B cell (primary cell): ENCODE measurements around the gene GPR85. TPM values are rescaled to one million over a fixed set of nuclear protein-coding genes. Genes with fewer than 3 reads are reported as not detected.
"Not testable (repeated sequence)": the region's sequence is repeated elsewhere in the genome, so short reads cannot be mapped to it uniquely, and the experiment has no call there.

Experiments
- ATAC-seq: fragments of 200-7000 bp; cut with Tn5 transposase; one replicate; pipeline ENCODE4 v1.10.0; 2021; ENCODE audit warnings: low read depth, mild to moderate bottlenecking, moderate number of reproducible peaks, moderate library complexity
- CTCF ChIA-PET: fragments of 350-600 bp; sonication (Branson Sonifier 250); formaldehyde crosslinking; loops from one replicate; lab custom pipeline; 2021; ENCODE audit warnings: antibody characterized with exemption, inconsistent platforms; lab: Charles Lee
- POLR2A ChIA-PET: fragments of 350-600 bp; sonication (Branson Sonifier 250); formaldehyde crosslinking; loops from one replicate; lab custom pipeline; 2021; ENCODE audit warnings: antibody characterized with exemption; lab: Charles Lee
- DNase-seq: peaks from one replicate; pipeline ENCODE4 v3.0.0; 2013
- H2AFZ ChIP-seq: 2 replicates; pipeline ENCODE4 v1.6.1; 2012; ENCODE audit warnings: mild to moderate bottlenecking, low read depth, low read length; ENCODE audit not compliant: insufficient read depth, poor library complexity, severe bottlenecking
- H3K27ac ChIP-seq, 2 donors: 1 replicate in 1 of 2; 2 replicates in 1 of 2; pipeline ENCODE4 v1.5.1; 2012 to 2013; ENCODE audit warnings: low read length in 2 of 2, mild to moderate bottlenecking in 2 of 2, moderate library complexity in 1 of 2
- H3K27me3 ChIP-seq, 4 experiments: fragments of 200-600 bp in 1 of 4; sonication (generic) in 1 of 4; replicated peaks in 1 of 4; 1 replicate in 2 of 4; 2 replicates in 2 of 4; pipeline versions ENCODE4 v1.6.1 to v1.7.0; 2013 to 2016; ENCODE audit warnings: low read length in 3 of 4, mild to moderate bottlenecking in 2 of 4, mixed read lengths in 1 of 4, moderate library complexity in 1 of 4; ENCODE audit not compliant: insufficient read depth in 4 of 4, control insufficient read depth in 3 of 4; ENCODE audit errors: control extremely low read depth in 1 of 4
- H3K36me3 ChIP-seq, 2 experiments: replicated peaks in 1 of 2; 1 replicate in 1 of 2; 2 replicates in 1 of 2; pipeline versions ENCODE4 v1.6.1 to v1.7.1; 2013; ENCODE audit warnings: low read length in 1 of 2; ENCODE audit not compliant: insufficient read depth in 2 of 2, control insufficient read depth in 1 of 2; ENCODE audit errors: control extremely low read depth in 1 of 2, extremely low read depth in 1 of 2
- H3K4me1 ChIP-seq, 2 donors: fragments of 200-600 bp in 1 of 2; sonication (generic) in 1 of 2; 1 replicate in 1 of 2; 2 replicates in 1 of 2; pipeline versions ENCODE4 v1.5.1 to v1.6.1; 2013 to 2017; ENCODE audit warnings: low read length in 2 of 2; ENCODE audit not compliant: control insufficient read depth in 2 of 2, insufficient read depth in 2 of 2
- H3K4me2 ChIP-seq: replicated peaks from 2 replicates; pipeline ENCODE3; 2012; ENCODE audit warnings: mild to moderate bottlenecking, low read depth, low read length; ENCODE audit not compliant: poor library complexity, severe bottlenecking
- H3K4me3 ChIP-seq, 5 experiments: fragments of 200-600 bp in 1 of 5; sonication (generic) in 1 of 5; 1 replicate in 3 of 5; 2 replicates in 2 of 5; pipeline versions ENCODE4 v1.5.1 to v1.7.0; 2011 to 2016; ENCODE audit warnings: low read length in 4 of 5, mild to moderate bottlenecking in 4 of 5, low read depth in 2 of 5, control low read depth in 1 of 5, moderate library complexity in 1 of 5; ENCODE audit not compliant: insufficient read depth in 1 of 5; ENCODE audit errors: control extremely low read depth in 1 of 5, extremely low read depth in 1 of 5
- H3K79me2 ChIP-seq: fragments of 200-600 bp; sonication (generic); one replicate; pipeline ENCODE4 v1.6.0; 2016; ENCODE audit warnings: low read length; ENCODE audit not compliant: control insufficient read depth, insufficient read depth
- H3K9ac ChIP-seq: fragments of 200-600 bp; sonication (generic); 2 replicates; pipeline ENCODE4 v1.6.1; 2017; ENCODE audit warnings: mild to moderate bottlenecking, low read length, moderate library complexity
- H3K9me3 ChIP-seq, 3 donors: one replicate each; pipeline versions ENCODE4 v1.6.1 to v1.7.1; 2013; ENCODE audit warnings: low read length in 2 of 3; ENCODE audit not compliant: control insufficient read depth in 2 of 3, insufficient read depth in 1 of 3; ENCODE audit errors: control extremely low read depth in 1 of 3
- H4K20me1 ChIP-seq: 2 replicates; pipeline ENCODE4 v1.6.0; 2012; ENCODE audit warnings: mild to moderate bottlenecking, low read length; ENCODE audit not compliant: insufficient read depth, control insufficient read depth, poor library complexity, severe bottlenecking
- H3K27ac Mint-ChIP-seq: one replicate; pipeline ENCODE4 v1.8.0; 2021; ENCODE audit warnings: mixed read lengths
- H3K27me3 Mint-ChIP-seq: one replicate; pipeline ENCODE4 v1.8.0; 2021; ENCODE audit warnings: mixed read lengths
- H3K4me1 Mint-ChIP-seq: one replicate; pipeline ENCODE4 v1.8.0; 2021; ENCODE audit warnings: mixed read lengths
- H3K4me3 Mint-ChIP-seq: one replicate; pipeline ENCODE4 v1.8.0; 2021; ENCODE audit warnings: mixed read lengths
- H3K9me3 Mint-ChIP-seq: one replicate; pipeline ENCODE4 v1.8.0; 2022; ENCODE audit warnings: mixed read lengths; ENCODE audit not compliant: insufficient read depth
- EZH2 ChIP-seq: IDR thresholded peaks from 2 replicates; pipeline ENCODE4 v1.6.1; 2012; ENCODE audit warnings: borderline replicate concordance, low read depth, mild to moderate bottlenecking, moderate library complexity, low read length; ENCODE audit not compliant: insufficient read depth, poor library complexity, severe bottlenecking
- WGBS: methylation state at CpG from one replicate; pipeline ENCODE4 v1.1.5; 2013; ENCODE audit warnings: missing lambda C conversion rate; ENCODE audit not compliant: insufficient coverage; 5-methylcytosine and 5-hydroxymethylcytosine counted together
- intact Hi-C: fragments of 100-400 bp; cut with micrococcal nuclease; formaldehyde crosslinking; loops from one replicate; pipeline ENCODE4 v1.10.0; 2022
- polyA plus RNA-seq: library from polyadenylated mRNA; depleted of rRNA; stranded (reverse); fragments of >200 nt; gene quantifications from 2 replicates; pipeline ENCODE4 v1.2.3, GENCODE V29; 2012
- total RNA-seq, 2 donors: library from RNA; stranded (reverse); fragments of 120-200 nt in 1 of 2; gene quantifications; 1 replicate in 1 of 2; 2 replicates in 1 of 2; pipeline versions ENCODE4 v1.2.3 to v1.2.4, GENCODE V29; 2013 to 2022
- TF ChIP-seq, protein P1 (sequence below): fragments of 200-600 bp; IDR thresholded peaks from one replicate; pipeline ENCODE4 v1.8.0; 2022; ENCODE audit warnings: antibody characterized with exemption, mild to moderate bottlenecking

The GPR85 gene
- total and polyA plus RNA-seq, 2 donors (not counting 1 experiment from before 2014, with no cell fraction given), result not detected

DNA sequence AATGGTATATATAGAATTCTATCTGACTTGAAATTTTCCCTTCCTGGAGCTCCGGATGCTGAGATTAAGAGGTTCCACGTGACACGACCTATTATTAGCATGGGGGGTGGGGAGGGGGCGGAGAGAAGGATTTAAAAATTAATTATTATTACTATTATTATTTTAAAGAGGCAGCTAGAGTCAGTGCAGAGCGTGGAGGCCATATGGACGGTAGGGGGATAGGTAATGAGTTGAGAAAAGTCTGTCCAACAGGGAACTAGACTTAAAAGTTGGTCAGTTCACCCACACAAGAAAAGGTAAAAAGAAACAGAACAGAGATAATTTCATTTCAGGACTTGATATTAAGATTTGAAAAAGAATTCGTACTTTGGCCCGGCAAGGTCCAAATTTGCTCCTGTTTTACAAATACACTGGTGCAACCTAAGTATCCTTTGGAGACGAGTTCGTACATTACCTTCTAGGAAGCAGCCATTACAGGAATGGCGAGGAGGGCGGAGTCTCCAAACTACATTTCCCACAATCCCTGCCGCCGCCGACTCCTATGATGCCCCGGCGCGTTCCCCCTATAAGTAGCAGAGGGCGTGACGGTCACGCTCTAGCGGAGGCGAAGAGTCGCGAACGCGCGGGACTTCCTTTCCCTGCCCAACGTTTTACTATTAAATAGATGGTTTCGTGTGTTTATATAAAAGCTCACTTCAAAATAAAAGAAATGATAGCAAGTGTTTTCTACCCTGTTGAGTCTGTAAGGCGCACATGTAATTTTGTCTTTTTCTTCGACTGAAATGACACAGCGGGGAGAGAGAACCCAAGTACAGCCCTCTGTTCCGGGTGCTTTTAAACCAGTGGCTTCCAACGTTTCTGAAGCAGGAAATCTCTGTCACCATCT, 31.7 kb upstream of the GPR85 start, which contains the start of gene SMIM30:
Gene SMIM30 (minus strand): TSS at position 481 of the 886 bp plus-strand sequence. CDS start 976 bp downstream, outside the sequence.
- Mint-ChIP-seq H3K27me3 (no peaks in the 10 kb centered on the region), H3K27ac (peak within 1 kb of the TSS; percentile 95), H3K4me1 (peaks cover 23% of the 10 kb centered on the region), H3K4me3 (peak within 1 kb of the TSS; percentile 96), H3K9me3 (no peaks in the 10 kb centered on the region)
- 0% methylated on average over 6 of the region's 35 CpGs for WGBS
- Histone ChIP-seq H3K27me3 (no peaks in the 10 kb centered on the region), H3K27ac (peak within 1 kb of the TSS; percentile 62 to 87), H3K9me3 (no peaks in the 10 kb centered on the region), H4K20me1 (no peaks in the 10 kb centered on the region), H3K4me2 (peak within 1 kb of the TSS; percentile 82), H2AFZ (peak within 1 kb of the TSS; percentile 97), H3K4me3 (peak within 1 kb of the TSS; percentile 40 to 88 (median 69)), H3K9ac (peak within 1 kb of the TSS; percentile 77), H3K79me2 (no peaks in the 10 kb centered on the region), H3K4me1 (peaks cover 8 to 11% of the 10 kb centered on the region in 2 donors), H3K36me3 (no peaks in the 10 kb centered on the region)
- ChIA-PET POLR2A (no interaction called here), CTCF (no interaction called here)
- peak; percentile 91 for DNase-seq
- no peak for TF ChIP-seq EZH2
- TF ChIP-seq, protein P1, sequence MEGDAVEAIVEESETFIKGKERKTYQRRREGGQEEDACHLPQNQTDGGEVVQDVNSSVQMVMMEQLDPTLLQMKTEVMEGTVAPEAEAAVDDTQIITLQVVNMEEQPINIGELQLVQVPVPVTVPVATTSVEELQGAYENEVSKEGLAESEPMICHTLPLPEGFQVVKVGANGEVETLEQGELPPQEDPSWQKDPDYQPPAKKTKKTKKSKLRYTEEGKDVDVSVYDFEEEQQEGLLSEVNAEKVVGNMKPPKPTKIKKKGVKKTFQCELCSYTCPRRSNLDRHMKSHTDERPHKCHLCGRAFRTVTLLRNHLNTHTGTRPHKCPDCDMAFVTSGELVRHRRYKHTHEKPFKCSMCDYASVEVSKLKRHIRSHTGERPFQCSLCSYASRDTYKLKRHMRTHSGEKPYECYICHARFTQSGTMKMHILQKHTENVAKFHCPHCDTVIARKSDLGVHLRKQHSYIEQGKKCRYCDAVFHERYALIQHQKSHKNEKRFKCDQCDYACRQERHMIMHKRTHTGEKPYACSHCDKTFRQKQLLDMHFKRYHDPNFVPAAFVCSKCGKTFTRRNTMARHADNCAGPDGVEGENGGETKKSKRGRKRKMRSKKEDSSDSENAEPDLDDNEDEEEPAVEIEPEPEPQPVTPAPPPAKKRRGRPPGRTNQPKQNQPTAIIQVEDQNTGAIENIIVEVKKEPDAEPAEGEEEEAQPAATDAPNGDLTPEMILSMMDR, result no peak
- ATAC-seq, result peak; percentile 100
- intact Hi-C loops, result loop anchor here (1.0 to 10.0 kb wide), 4 partner anchors 178 to 1554 kb away; partner anchors contain the start of genes DOCK4, IMMP2L and ZNF277

DNA sequence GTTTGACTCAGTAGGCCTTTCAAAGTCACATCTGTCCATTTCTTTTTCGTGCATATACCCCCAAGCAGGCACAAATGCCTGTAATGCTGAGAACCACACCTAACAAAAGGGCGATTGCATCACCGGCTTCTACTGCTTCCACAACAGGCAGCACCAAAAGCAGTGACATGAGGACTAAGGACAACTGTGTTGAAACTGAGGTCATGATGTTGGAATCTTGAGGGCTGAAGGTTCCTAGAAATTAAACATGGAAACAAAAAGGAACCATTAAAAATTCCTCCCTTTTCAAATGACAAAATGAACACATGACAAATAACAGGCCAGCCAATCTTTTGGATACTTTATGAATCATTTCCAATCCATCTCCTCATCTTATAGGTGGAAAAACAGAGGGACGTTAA, 30.7 kb upstream of the GPR85 start:
- H3K4me2 ChIP-seq, result peak overlapping the region; percentile 82
- H3K9me3 ChIP-seq, H3K9me3 Mint-ChIP-seq, POLR2A ChIA-PET, H3K36me3 ChIP-seq, H2AFZ ChIP-seq, H3K27ac ChIP-seq, H3K27me3 ChIP-seq, CTCF ChIA-PET, H3K79me2 ChIP-seq, H3K27me3 Mint-ChIP-seq, ATAC-seq, H4K20me1 ChIP-seq, DNase-seq: not testable (repeated sequence)
- H3K4me1 ChIP-seq, result peaks cover 8 to 11% of the 10 kb centered on the region in 2 donors
- intact Hi-C loops, result loop anchor here (10.0 kb wide), 1 partner anchor 1553 kb away; the partner anchor contains the start of gene IMMP2L
- H3K9ac ChIP-seq, result peak overlapping the region; percentile 77
- H3K27ac Mint-ChIP-seq, result peak overlapping the region; percentile 53
- H3K4me1 Mint-ChIP-seq, result peaks cover 23% of the 10 kb centered on the region
- WGBS, result 86% methylated on average over 1 of the region's 4 CpGs
- H3K4me3 ChIP-seq, result peak overlapping the region in 1 of 5 experiments; percentile 76
- peak overlapping the region; percentile 96 for H3K4me3 Mint-ChIP-seq
